Activated CD8-positive, alpha-beta T cell treated with anti-CD3 and anti-CD28 coated beads for 36 hours (primary cell): ENCODE results near the gene LIMA1. TPM values are rescaled to one million over a fixed set of nuclear protein-coding genes. Genes with fewer than 3 reads are reported as not detected.
A peak's percentile ranks its signal among the peaks of the same experiment; 100 is the strongest.

Experiments
- ATAC-seq: fragments of 200-7000 bp; cut with Tn5 transposase; one replicate; pipeline ENCODE4 v1.10.0; 2021; ENCODE audit warnings: mild to moderate bottlenecking, moderate library complexity
- CTCF ChIA-PET: fragments of 350-600 bp; sonication (Branson Sonifier 250); formaldehyde crosslinking; loops from one replicate; lab custom pipeline; 2021; ENCODE audit warnings: antibody characterized with exemption; lab: Charles Lee
- POLR2A ChIA-PET: fragments of 350-600 bp; sonication (Branson Sonifier 250); formaldehyde crosslinking; loops from one replicate; lab custom pipeline; 2021; ENCODE audit warnings: antibody characterized with exemption; lab: Charles Lee
- DNase-seq: peaks from one replicate; pipeline ENCODE4 v3.0.0-alpha.2; 2020
- H3K27ac Mint-ChIP-seq: one replicate; pipeline ENCODE4 v1.8.0; 2021; ENCODE audit warnings: mild to moderate bottlenecking, mixed read lengths
- H3K27me3 Mint-ChIP-seq: one replicate; pipeline ENCODE4 v1.8.0; 2021; ENCODE audit warnings: mixed read lengths
- H3K36me3 Mint-ChIP-seq: one replicate; pipeline ENCODE4 v1.8.0; 2021; ENCODE audit warnings: low read depth, mixed read lengths
- H3K4me1 Mint-ChIP-seq: one replicate; pipeline ENCODE4 v1.8.0; 2021; ENCODE audit warnings: low read depth, mixed read lengths
- H3K4me3 Mint-ChIP-seq: one replicate; pipeline ENCODE4 v1.8.0; 2021; ENCODE audit warnings: mild to moderate bottlenecking, moderate library complexity, mixed read lengths
- H3K9me3 Mint-ChIP-seq: one replicate; pipeline ENCODE4 v1.8.0; 2021; ENCODE audit warnings: mixed read lengths
- intact Hi-C: fragments of 100-400 bp; cut with micrococcal nuclease; formaldehyde crosslinking; loops from one replicate; pipeline ENCODE4 v1.10.0; 2022
- total RNA-seq, 2 experiments: library from RNA; stranded (reverse); gene quantifications; one replicate each; pipeline ENCODE4 v1.2.3, GENCODE V29; 2021
- TF ChIP-seq, protein P1 (sequence below): fragments of 200-600 bp; IDR thresholded peaks from one replicate; pipeline ENCODE4 v1.8.0; 2022; ENCODE audit warnings: antibody characterized with exemption, mild to moderate bottlenecking

LIMA1 gene
- total RNA-seq, 2 experiments from 2014 or later, result 44.2 to 45.5 TPM

- Mint-ChIP-seq H3K27me3 (no peaks in the 10 kb centered on the region), H3K4me3 (peak within 1 kb of the TSS; percentile 85), H3K9me3 (no peaks in the 10 kb centered on the region), H3K27ac (peak within 1 kb of the TSS; percentile 96), H3K36me3 (peaks cover 13% of the 10 kb centered on the region), H3K4me1 (peaks cover 25% of the 10 kb centered on the region)
- CTCF ChIA-PET, result interaction anchor here (0.8 to 5.4 kb wide), 20 partner anchors 9 to 200 kb away, joined by 3 to 51 read pairs (median 4); partner anchors contain the start of genes COX14 and SMARCD1
- ATAC-seq (peak; percentile 99), DNase-seq (peak; percentile 99)
- TF ChIP-seq, protein P1, sequence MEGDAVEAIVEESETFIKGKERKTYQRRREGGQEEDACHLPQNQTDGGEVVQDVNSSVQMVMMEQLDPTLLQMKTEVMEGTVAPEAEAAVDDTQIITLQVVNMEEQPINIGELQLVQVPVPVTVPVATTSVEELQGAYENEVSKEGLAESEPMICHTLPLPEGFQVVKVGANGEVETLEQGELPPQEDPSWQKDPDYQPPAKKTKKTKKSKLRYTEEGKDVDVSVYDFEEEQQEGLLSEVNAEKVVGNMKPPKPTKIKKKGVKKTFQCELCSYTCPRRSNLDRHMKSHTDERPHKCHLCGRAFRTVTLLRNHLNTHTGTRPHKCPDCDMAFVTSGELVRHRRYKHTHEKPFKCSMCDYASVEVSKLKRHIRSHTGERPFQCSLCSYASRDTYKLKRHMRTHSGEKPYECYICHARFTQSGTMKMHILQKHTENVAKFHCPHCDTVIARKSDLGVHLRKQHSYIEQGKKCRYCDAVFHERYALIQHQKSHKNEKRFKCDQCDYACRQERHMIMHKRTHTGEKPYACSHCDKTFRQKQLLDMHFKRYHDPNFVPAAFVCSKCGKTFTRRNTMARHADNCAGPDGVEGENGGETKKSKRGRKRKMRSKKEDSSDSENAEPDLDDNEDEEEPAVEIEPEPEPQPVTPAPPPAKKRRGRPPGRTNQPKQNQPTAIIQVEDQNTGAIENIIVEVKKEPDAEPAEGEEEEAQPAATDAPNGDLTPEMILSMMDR, result no peak
- POLR2A ChIA-PET, result interaction anchor here (0.5 to 2.2 kb wide), 13 partner anchors 11 to 234 kb away, joined by 3 to 21 read pairs (median 4); partner anchors contain the start of genes COX14 and SMARCD1
- intact Hi-C loops, result no loop called here
Observed at GRCh38 chr12:50167049-50167828, 116.1 kb downstream of the LIMA1 start, which contains the start of gene CERS5. TSS of gene CERS5 (minus strand) at chr12:50167369. CDS start at chr12:50167297, 72 bp downstream.

- ChIA-PET CTCF (interaction anchor here (0.8 to 5.4 kb wide), 14 partner anchors 9 to 200 kb away, joined by 3 to 51 read pairs (median 4); partner anchors contain the start of genes COX14 and SMARCD1), POLR2A (interaction anchor here (0.6 to 2.2 kb wide), 10 partner anchors 10 to 235 kb away, joined by 3 to 21 read pairs (median 6); partner anchors contain the start of gene COX14)
- Mint-ChIP-seq H3K4me1 (peaks cover 26% of the 10 kb centered on the region), H3K4me3 (peak overlapping the region; percentile 85), H3K27me3 (no peaks in the 10 kb centered on the region), H3K36me3 (peaks cover 13% of the 10 kb centered on the region), H3K9me3 (no peaks in the 10 kb centered on the region), H3K27ac (peak overlapping the region; percentile 96)
- TF ChIP-seq, protein P1, result no peak
- intact Hi-C loops, result no loop called here
- DNase-seq (peak; percentile 84), ATAC-seq (peak; percentile 32)
Observed at GRCh38 chr12:50166799-50167048, 116.6 kb downstream of the LIMA1 start.

- ChIA-PET CTCF (interaction anchor here (0.7 to 5.4 kb wide), 3 partner anchors 11 to 53 kb away, joined by 3 to 51 read pairs (median 10); partner anchors contain the start of gene COX14), POLR2A (no interaction called here)
- Mint-ChIP-seq H3K36me3 (peaks cover 13% of the 10 kb centered on the region), H3K4me3 (peak overlapping the region; percentile 85), H3K27me3 (no peaks in the 10 kb centered on the region), H3K27ac (peak overlapping the region; percentile 40), H3K4me1 (peaks cover 29% of the 10 kb centered on the region), H3K9me3 (no peaks in the 10 kb centered on the region)
- ATAC-seq (no peak), DNase-seq (no peak)
- intact Hi-C loops, result no loop called here
- TF ChIP-seq, protein P1, result no peak
Observed at GRCh38 chr12:50164963-50165362, 118.4 kb downstream of the LIMA1 start.

DNA sequence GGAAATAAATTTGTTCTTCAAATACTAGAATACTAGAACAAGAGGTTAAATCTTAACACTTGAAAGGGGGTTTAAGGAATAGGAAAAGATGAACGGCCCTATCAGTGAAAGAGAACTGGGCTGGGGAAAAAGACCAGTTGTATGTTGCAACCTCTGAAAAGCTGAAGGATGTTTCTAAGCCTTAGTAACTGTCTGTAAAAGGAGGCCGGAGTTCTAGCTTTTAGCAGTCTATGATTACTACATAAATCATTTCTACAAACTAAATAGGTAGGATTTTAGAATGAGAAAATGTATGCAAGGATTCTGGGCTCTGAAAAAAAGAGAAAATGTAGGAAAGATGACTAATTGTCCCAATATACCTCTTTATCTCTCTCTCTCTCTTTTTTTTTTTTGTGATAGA is 121.1 kb downstream of the LIMA1 start:
- Mint-ChIP-seq H3K4me3 (no peak overlapping the region), H3K27me3 (no peaks in the 10 kb centered on the region), H3K27ac (peak overlapping the region; percentile 13), H3K9me3 (no peaks in the 10 kb centered on the region), H3K36me3 (peaks cover 20% of the 10 kb centered on the region), H3K4me1 (peaks cover 39% of the 10 kb centered on the region)
- intact Hi-C loops, result no loop called here
- DNase-seq, result no peak
- ChIA-PET POLR2A (interaction anchor here (0.6 to 1.4 kb wide), 4 partner anchors 12 to 479 kb away, joined by 3 to 4 read pairs (median 4); no protein-coding TSS in a partner anchor), CTCF (interaction anchor here (0.7 to 2.7 kb wide), 4 partner anchors 14 to 217 kb away, joined by 3 to 11 read pairs (median 6); partner anchors contain the start of gene COX14)
- TF ChIP-seq, protein P1, result no peak
- no peak for ATAC-seq

DNA sequence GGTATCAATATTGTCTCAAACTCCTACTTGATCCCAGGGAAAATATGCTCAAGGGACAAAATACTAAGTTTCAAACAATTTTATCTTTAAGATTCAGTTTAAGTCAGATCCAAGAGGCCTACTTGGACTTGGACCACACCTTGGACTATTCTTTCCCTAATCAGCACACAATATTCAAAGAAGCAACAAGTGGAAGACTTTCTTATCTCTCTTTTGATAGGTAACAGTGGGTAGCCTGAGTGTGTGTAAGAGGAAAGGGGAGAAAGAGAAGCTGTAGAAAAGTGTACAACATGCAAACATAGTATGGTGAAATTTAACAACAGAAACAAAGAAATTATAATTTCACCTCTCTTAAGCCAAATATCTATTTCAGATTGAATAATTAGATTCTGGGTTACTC is 122.7 kb downstream of the LIMA1 start:
- no peaks in the 10 kb centered on the region for H3K27me3 Mint-ChIP-seq
- no peak overlapping the region for H3K4me3 Mint-ChIP-seq
- ChIA-PET CTCF (interaction anchor here (0.9 to 2.1 kb wide), 3 partner anchors 15 to 49 kb away, joined by 3 to 11 read pairs (median 3); partner anchors contain the start of gene COX14), POLR2A (no interaction called here)
- peaks cover 15% of the 10 kb centered on the region for H3K36me3 Mint-ChIP-seq
- ATAC-seq, result no peak
- no peak overlapping the region for H3K27ac Mint-ChIP-seq
- DNase-seq, result no peak
- no peaks in the 10 kb centered on the region for H3K9me3 Mint-ChIP-seq
- intact Hi-C loops, result no loop called here
- H3K4me1 Mint-ChIP-seq, result peaks cover 36% of the 10 kb centered on the region
- TF ChIP-seq, protein P1, result no peak
